Measurements from ENCODE around the gene NOP9.
A peak's percentile ranks its signal among the peaks of the same experiment; 100 is the strongest.
"Not testable (repeated sequence)": the region's sequence is repeated elsewhere in the genome, so short reads cannot be mapped to it uniquely, and the experiment has no call there.

Gene NOP9

DNA sequence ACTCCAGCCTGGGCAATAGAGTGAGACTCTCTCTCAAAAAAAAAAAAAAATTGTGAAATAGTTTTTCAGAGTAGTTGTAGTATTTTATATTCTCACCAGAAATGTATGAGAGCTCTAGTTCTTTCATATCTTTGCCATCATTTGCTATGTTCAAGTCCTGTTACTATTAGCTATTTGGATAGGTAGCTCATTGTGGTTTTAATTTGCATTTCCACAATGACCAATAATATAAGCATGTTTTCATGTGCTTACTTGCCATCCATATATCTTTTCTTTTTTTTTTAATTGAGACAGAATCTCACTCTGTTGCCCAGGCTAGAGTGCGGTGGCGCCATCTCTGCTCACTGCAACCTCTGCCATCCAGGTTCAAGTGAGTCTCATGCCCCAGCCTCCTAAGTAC, 48.5 kb downstream of the NOP9 start:
- H3K4me1 Mint-ChIP-seq, result no peaks in the 10 kb centered on the region
- H3K27ac Mint-ChIP-seq, result no peak overlapping the region
- ATAC-seq (no peak), DNase-seq (no peak)
- peaks cover 57% of the 10 kb centered on the region for H3K27me3 Mint-ChIP-seq
- no peaks in the 10 kb centered on the region for H3K9me3 Mint-ChIP-seq
- no peak overlapping the region for H3K4me3 Mint-ChIP-seq
- no peaks in the 10 kb centered on the region for H3K36me3 Mint-ChIP-seq (ENCODE audit: low read depth)

DNA sequence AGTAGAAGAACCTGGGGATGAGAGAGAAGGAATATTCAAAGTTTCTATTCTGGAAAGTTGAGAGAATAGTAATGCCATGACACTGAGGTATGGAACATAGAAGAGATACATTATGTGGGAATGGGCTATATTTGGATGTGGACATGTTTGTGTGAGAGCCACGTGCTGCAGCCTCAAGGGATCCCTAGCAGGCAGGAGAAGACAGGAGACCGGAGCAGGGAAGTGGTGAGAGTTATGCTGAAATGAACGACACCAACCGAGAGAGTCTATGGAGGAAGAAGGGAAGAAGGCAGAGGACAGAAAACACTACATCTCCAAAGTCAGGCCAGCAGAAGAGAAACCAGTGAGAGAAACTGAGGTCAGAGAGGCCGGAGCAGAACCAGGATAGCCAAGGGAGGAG, 50.1 kb downstream of the NOP9 start:
- no peaks in the 10 kb centered on the region for H3K36me3 Mint-ChIP-seq (ENCODE audit: low read depth)
- no peak overlapping the region for H3K4me3 Mint-ChIP-seq
- no peaks in the 10 kb centered on the region for H3K9me3 Mint-ChIP-seq
- H3K27ac Mint-ChIP-seq, result no peak overlapping the region
- H3K27me3 Mint-ChIP-seq, result peaks cover 56% of the 10 kb centered on the region
- ATAC-seq (no peak), DNase-seq (no peak)
- peaks cover 3% of the 10 kb centered on the region for H3K4me1 Mint-ChIP-seq

DNA sequence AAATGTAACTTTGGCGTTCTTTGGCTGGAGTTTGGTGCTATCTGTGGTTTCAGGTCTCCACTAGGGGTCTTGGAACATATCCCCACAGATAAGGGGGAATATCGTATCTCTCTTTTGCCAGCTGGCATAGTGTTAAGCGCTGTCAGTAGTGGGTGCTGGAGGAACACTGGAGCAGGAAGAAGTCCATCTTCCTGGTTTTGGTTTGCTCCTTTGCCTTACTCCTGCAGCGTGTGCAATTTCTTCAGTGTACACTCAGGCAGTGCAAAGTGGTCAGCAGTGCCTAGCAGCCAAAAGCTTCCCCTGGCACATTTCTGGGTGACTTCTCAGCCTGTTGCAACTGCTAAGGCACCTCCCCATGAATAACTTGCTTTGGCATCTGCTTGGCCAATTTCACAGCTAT, 51.9 kb downstream of the NOP9 start:
- peaks cover 53% of the 10 kb centered on the region for H3K27me3 Mint-ChIP-seq
- DNase-seq (no peak), ATAC-seq (no peak)
- H3K27ac Mint-ChIP-seq, result no peak overlapping the region
- no peaks in the 10 kb centered on the region for H3K9me3 Mint-ChIP-seq
- peaks cover 3% of the 10 kb centered on the region for H3K4me1 Mint-ChIP-seq
- no peak overlapping the region for H3K4me3 Mint-ChIP-seq
- H3K36me3 Mint-ChIP-seq (ENCODE audit: low read depth), result no peaks in the 10 kb centered on the region

DNA sequence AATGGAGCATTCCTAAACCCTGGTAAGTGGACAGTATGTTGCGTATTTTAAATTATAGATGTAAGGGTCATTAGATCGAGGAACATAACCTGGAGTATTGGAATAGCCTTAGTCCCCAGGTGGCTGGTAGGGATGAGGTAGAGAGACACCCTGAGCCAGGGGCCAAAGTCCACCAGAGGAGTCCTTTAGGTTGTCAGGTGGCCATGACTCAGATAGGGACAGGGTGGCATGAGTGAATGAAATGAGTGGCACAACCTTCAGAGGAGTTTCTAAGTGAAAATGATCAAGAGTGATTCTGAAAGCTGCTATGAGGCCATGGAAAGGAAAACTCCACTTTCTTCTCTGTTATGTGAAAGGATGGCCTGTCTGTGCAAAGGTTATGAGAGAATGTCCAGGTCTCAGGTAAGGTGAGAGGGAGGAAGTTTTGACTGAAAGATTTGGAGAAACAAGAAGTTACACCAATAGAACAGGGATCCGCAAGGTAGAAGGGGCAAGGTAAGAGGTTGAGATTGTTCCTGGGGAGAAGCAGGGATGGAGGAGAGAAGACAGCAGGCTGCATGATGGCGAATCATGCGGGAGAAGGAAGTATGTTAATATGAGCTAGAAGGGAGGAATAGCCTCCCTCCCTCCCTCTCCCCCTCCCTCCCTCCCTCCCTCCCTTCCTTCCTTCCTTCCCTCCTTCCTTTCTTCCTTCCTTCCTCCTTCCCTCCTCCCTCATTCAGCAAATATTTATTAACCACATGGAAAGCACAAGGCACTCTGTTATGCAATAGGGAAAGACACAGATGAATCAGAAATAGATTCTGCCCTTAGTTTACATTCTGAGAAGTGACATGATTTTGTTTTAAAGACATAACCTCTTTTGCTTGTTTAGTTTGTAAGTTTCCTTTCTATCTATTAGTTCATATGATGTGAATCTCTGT, 54.2 kb downstream of the NOP9 start:
- Mint-ChIP-seq H3K36me3 (ENCODE audit: low read depth) (no peaks in the 10 kb centered on the region), H3K27ac (no peak overlapping the region), H3K9me3 (no peaks in the 10 kb centered on the region), H3K4me3 (no peak overlapping the region), H3K27me3 (peaks cover 46% of the 10 kb centered on the region), H3K4me1 (peaks cover 3% of the 10 kb centered on the region)
- ATAC-seq (peak; percentile 46), DNase-seq (no peak)

DNA sequence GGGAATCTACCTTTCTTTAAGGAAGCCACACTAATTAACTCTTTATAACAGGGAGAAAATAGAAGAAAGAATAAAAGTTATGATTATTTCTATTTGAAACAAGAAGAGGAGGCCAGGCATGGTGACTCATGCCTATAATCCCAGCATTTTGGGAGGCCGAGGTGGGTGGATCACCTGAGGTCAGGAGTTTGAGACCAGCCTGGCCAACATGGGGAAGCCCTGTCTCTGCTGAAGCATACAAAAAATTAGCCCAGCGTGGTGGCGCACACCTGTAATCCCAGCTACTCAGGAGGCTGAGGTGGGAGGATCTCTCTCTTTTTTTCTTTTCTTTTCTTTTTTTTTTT, 54.8 kb downstream of the NOP9 start:
- peaks cover 41% of the 10 kb centered on the region for H3K27me3 Mint-ChIP-seq
- H3K4me3 Mint-ChIP-seq; H3K9me3 Mint-ChIP-seq; H3K27ac Mint-ChIP-seq; H3K36me3 Mint-ChIP-seq (ENCODE audit: low read depth); DNase-seq; ATAC-seq; H3K4me1 Mint-ChIP-seq: not testable (repeated sequence)

DNA sequence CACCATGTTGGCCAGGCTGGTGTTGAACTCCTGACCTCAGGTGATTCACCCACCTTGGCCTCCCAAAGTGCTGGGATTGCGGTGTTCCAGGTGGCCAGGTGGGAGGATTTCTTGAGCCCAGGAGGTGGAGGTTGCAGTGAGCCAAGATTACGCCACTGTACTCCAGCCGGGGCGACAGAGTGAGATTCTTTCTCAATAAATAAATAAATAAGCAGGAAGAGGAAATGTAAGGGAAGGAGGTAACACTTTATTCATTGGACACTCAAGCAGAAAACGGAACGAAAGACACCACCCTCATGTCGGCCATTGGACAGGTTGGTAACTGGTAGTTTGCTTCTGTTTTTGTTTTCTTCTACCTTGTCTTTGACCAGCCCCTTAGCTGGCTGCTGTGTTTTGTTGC, 55.4 kb downstream of the NOP9 start:
- no peak overlapping the region for H3K27ac Mint-ChIP-seq
- H3K4me1 Mint-ChIP-seq, result peaks cover 3% of the 10 kb centered on the region
- DNase-seq (no peak), ATAC-seq (no peak)
- H3K9me3 Mint-ChIP-seq, result no peaks in the 10 kb centered on the region
- no peak overlapping the region for H3K4me3 Mint-ChIP-seq
- H3K27me3 Mint-ChIP-seq, result peaks cover 41% of the 10 kb centered on the region
- H3K36me3 Mint-ChIP-seq (ENCODE audit: low read depth), result no peaks in the 10 kb centered on the region

DNA sequence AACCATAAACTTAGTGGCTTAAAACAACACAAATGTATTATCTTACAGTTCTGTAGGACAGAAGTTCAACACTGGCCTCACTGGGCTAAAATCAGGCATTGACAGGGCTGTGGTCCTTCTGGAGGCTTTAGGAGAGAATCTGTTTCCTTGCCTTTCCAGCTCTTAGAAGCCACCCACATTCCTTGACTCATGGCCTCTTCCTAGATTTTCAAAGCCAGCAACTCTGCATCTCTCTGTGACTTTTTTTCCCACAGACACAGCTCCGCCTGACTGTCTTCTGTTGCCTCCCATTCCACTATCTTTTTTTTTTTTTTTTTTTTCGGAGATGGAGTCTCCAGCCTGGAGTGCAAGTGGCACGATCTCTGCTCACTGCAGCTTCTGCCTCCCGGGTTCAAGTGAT, 56.6 kb downstream of the NOP9 start:
- no peaks in the 10 kb centered on the region for H3K9me3 Mint-ChIP-seq
- DNase-seq (no peak), ATAC-seq (no peak)
- H3K36me3 Mint-ChIP-seq (ENCODE audit: low read depth), result no peaks in the 10 kb centered on the region
- peaks cover 30% of the 10 kb centered on the region for H3K27me3 Mint-ChIP-seq
- H3K27ac Mint-ChIP-seq, result no peak overlapping the region
- peaks cover 3% of the 10 kb centered on the region for H3K4me1 Mint-ChIP-seq
- no peak overlapping the region for H3K4me3 Mint-ChIP-seq

Measured in activated naive CD8-positive, alpha-beta T cell treated with anti-CD3 and anti-CD28 coated beads, Interleukin-2, amount 50 U/mL, for 24 hours (primary cell).